BE2C (cell line): Measurements from ENCODE around the gene GAST.
A peak's percentile ranks its signal among the peaks of the same experiment; 100 is the strongest.
"Not testable (repeated sequence)": the region's sequence is repeated elsewhere in the genome, so short reads cannot be mapped to it uniquely, and the experiment has no call there.

Source experiments
- DNase-seq: peaks from one replicate; pipeline ENCODE4 v3.0.0-alpha.2; 2020
- H3K27me3 ChIP-seq: fragments of 250-450 bp; sonication (Bioruptor Pico); 2 replicates; pipeline ENCODE4 v1.5.1; 2020; ENCODE audit warnings: mild to moderate bottlenecking
- H3K36me3 ChIP-seq: fragments of 250-450 bp; sonication (Bioruptor Pico); 2 replicates; pipeline ENCODE4 v1.5.1; 2020; ENCODE audit warnings: mild to moderate bottlenecking
- H3K4me1 ChIP-seq: fragments of 250-450 bp; sonication (Bioruptor Pico); 2 replicates; pipeline ENCODE4 v1.5.1; 2020
- H3K4me3 ChIP-seq: 2 replicates; pipeline ENCODE4 v1.5.1; 2011; ENCODE audit warnings: low read depth, low read length
- H3K9me3 ChIP-seq: fragments of 250-450 bp; sonication (Bioruptor Pico); 2 replicates; pipeline ENCODE4 v1.5.1; 2020
- CTCF ChIP-seq: IDR thresholded peaks from 2 replicates; pipeline ENCODE4 v1.5.1; 2012; ENCODE audit warnings: mild to moderate bottlenecking, low read depth, low read length

Gene GAST

GRCh38 chr17:41695134-41695661, 16.9 kb upstream of the GAST start:
- Histone ChIP-seq H3K4me1 (no peaks in the 10 kb centered on the region; the same call in 1 of the 2 replicates), H3K9me3 (no peaks in the 10 kb centered on the region), H3K36me3 (peaks cover 41% of the 10 kb centered on the region), H3K27me3 (no peaks in the 10 kb centered on the region), H3K4me3 (no peak overlapping the region)
- no peak for DNase-seq
- TF ChIP-seq CTCF = no peak

GRCh38 chr17:41695954-41696757, 16.0 kb upstream of the GAST start:
- peak; percentile 86 for TF ChIP-seq CTCF
- H3K4me3 ChIP-seq = no peak overlapping the region
- peaks cover 32% of the 10 kb centered on the region for H3K36me3 ChIP-seq
- peak; percentile 85 for DNase-seq
- H3K4me1 ChIP-seq = no peaks in the 10 kb centered on the region; the same call in 1 of the 2 replicates
- H3K27me3 ChIP-seq = no peaks in the 10 kb centered on the region
- H3K9me3 ChIP-seq = no peaks in the 10 kb centered on the region

GRCh38 chr17:41697122-41697962, 14.8 kb upstream of the GAST start:
- no peak for DNase-seq
- H3K4me3 ChIP-seq = no peak overlapping the region
- TF ChIP-seq CTCF = no peak
- H3K4me1 ChIP-seq = no peaks in the 10 kb centered on the region; the same call in 1 of the 2 replicates
- no peaks in the 10 kb centered on the region for H3K9me3 ChIP-seq
- H3K36me3 ChIP-seq = peaks cover 20% of the 10 kb centered on the region
- H3K27me3 ChIP-seq = no peaks in the 10 kb centered on the region

- not testable (repeated sequence) for H3K27me3 ChIP-seq, H3K4me1 ChIP-seq, H3K9me3 ChIP-seq, H3K36me3 ChIP-seq, H3K4me3 ChIP-seq, DNase-seq
These were observed 11.3 kb upstream of the GAST start for GRCh38 chr17:41700843-41701242.

GRCh38 chr17:41702712-41703111, 9.4 kb upstream of the GAST start:
- Histone ChIP-seq H3K36me3 (no peaks in the 10 kb centered on the region), H3K4me3 (no peak overlapping the region), H3K4me1 (peaks cover 5% of the 10 kb centered on the region), H3K27me3 (no peaks in the 10 kb centered on the region), H3K9me3 (no peaks in the 10 kb centered on the region)
- no peak for DNase-seq
- no peak for TF ChIP-seq CTCF

GRCh38 chr17:41705271-41705991, 6.7 kb upstream of the GAST start:
- no peaks in the 10 kb centered on the region for H3K27me3 ChIP-seq
- DNase-seq = peak; percentile 34
- no peak for TF ChIP-seq CTCF
- no peaks in the 10 kb centered on the region for H3K36me3 ChIP-seq
- no peak overlapping the region for H3K4me3 ChIP-seq
- H3K4me1 ChIP-seq = peaks cover 7% of the 10 kb centered on the region
- no peaks in the 10 kb centered on the region for H3K9me3 ChIP-seq
